ENCODE measurements around the gene C19orf85.
A peak's percentile ranks its signal among the peaks of the same experiment; 100 is the strongest.

The C19orf85 gene

DNA sequence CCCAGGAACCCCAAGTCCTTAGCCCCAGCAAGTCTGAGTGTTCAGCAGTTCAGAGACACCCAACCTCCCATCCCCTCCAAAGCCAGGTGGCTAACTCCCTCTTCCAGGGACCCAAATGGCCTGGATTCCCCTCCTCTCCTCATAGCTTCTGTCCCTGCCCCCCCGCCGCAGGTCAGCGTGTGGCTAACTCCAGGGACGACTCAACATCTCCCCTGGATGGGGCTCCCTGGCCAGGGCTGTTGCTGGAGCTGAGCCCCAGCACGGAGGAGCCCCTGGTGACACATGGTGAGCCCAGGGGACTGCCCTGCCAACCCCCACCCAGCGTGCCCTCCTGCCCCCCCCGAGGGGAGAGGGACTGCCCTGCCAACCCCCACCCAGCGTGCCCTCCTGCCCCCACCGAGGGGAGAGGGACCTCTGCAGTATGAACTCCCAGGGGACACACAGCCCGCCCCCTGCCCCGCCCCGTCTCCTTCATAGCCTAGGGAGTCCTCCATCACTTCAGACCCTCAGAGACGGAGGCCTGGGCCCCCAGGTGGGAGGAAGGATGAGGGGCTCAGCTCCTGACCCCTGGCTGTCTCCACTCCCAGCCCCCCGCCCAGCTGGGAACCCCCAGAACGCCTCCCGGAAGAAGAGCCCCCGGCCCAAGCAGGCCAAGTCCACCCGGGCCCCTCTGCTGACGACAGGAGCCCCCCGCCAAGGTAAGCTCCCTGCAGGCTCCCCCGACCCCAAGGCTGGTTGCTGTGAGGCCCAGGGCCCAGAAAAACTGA lies 25.3 kb upstream of the C19orf85 start:
- DNase-seq (ENCODE audit: low read depth in 4 of 4, low spot score in 1 of 4) = no peak

DNA sequence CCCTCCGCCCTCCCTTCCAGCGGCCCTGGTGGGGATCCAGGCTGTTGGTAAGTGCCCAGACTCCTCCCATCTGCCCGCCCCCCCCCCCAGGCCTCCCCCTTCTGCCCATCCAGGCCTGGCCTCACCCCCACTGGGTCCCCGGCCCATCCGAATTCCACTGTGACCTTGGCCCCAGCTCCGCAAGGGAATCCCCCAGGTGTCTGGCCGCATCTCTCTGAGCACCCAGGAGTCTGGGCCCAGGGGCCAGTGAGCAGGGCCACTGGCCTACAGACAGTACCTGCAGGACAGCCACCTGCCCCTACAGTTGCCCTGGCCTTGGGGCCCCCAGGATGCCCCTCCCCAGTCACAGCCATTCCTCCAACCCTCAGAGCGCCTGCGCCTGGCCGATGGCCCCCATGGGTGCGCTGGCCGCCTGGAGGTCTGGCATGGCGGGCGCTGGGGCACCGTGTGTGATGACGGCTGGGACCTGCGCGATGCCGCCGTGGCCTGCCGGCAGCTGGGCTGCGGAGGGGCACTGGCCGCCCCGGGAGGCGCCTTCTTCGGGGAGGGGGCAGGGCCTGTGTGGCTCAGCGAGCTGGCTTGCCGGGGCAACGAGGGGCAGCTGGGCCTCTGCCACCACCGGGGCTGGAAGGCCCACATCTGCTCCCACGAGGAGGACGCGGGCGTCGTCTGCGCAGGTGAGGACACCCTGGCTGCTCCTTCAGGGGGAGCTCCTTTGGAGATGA lies 24.6 kb upstream of the C19orf85 start:
- DNase-seq (ENCODE audit: low read depth in 4 of 4, low spot score in 1 of 4) = no peak

DNA sequence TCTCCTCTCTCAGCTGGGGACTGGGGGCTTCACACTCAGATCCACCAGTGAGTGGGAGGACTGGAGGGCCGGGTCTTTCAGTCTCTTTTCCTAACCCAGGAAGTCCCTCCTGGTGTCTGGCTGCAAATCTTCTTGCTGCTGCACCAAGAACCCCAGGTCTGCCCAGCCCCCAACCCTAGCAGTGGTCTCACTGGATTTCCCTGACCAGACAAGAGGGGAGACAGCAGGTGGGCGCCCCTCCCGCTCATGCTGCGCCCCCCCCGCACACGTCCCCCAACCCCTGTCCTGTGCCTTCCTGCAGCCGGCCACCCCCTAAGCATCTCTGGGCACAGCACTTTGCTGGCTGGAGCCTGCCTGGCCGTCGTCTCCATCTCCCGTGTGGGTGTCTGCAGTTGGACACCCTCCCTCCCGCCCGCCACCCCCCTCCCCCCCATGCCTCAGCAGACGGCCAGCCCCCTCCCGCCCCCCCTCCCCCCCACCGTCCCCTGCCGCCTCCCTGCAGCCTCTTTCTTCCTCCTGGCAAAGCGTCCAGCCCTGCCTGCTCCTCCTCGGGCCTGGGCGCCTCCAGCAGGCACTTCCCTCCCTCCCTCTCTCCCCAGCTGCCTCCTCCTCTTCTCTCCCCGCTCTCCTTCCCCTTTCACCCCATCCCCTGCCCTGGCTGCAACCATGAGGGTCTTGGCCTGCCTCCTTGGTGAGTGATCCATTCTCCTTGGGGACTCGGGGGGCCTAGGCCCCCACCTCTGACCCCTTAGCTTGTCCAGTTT lies 23.6 kb upstream of the C19orf85 start, which contains the start of gene SSC5D:
Gene SSC5D (plus strand): TSS at position 513 of the 764 bp plus-strand sequence. CDS start 154 bp downstream, at position 667.
- DNase-seq (ENCODE audit: low read depth in 4 of 4, low spot score in 1 of 4) = no peak

DNA sequence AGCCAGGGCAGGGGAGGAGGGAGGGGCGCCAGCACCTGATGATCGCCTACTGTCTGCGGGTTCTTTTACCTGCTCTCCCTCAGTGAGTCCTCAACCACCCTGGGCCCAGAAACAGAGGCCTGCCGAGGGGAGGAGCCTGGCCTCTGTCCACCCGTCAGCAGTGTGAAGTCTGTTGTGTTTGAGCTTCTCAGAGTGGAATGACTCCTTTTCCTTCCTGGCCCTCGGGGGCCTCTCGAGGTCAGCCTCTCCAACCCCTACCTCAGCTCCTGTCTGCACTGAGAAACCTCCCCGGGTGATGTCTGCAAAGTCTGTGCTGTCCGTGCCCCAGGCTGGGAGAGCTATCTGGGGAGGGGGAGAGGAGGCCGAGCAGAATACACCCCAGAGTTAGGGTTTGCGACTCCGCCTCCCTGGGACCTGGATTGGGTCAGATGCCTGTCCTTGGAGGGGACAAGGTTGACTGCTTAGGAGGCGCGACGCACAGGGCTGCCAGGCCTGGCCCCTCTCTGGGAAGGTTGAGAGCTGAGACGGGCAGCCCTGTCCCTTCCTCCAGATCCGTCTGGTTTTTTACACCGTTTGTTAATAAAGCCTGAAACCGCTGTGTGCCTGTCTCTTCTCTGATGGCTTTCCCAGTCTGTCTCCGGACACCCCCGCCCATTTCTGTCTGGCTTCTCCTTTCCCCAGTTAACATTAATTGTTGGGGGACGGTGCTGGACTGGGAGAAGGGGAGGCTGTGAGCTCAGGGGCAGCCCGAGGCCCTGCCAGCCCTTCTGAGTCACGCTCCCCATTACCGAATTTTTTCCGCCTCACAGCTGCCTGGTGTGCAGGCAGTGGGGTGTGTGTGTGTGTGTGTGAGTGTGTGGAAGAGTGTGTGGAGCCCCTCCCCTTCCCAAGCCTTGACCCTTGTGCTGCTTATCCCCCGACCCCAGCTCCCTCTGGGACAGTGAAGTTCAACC lies 22.7 kb upstream of the C19orf85 start:
- peak in 1 of 4 experiments; percentile 58 for DNase-seq (ENCODE audit: low read depth in 4 of 4, low spot score in 1 of 4)

DNA sequence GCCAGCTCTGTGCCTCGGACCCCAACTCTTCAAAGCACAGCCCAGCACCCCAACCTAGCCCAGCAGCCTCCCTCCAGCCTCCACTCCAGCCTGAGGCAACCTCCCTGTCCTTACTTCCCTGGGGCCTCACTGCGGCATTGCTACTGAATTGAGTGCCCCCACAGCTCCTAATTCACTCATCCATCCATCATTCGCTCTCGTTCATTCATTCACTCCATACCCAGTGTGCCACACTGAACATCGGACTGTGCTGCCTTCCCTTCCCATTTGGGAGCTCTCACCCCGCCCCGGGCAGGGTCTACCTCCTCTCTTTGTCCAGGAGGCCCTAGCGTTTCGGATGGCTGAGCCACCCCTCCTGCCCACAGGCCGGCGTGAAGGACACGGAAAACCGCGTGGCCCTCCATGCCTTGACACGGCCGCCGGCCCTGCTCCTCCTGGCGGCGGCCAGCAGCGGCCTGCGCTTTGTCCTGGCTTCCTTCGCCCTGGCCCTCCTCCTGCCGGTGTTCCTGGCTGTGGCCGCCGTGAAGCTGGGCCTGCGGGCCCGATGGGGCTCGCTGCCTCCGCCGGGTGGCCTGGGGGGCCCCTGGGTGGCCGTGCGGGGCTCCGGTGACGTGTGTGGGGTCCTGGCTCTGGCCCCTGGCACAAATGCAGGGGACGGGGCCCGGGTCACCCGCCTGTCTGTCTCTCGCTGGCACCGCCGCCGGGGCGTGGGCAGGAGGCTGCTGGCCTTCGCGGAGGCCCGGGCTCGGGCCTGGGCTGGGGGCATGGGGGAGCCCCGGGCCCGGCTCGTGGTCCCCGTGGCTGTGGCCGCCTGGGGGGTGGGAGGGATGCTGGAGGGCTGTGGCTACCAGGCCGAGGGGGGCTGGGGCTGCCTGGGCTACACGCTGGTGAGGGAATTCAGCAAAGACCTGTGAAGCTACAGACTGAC lies 21.8 kb upstream of the C19orf85 start:
- no peak for DNase-seq (ENCODE audit: low read depth in 4 of 4, low spot score in 1 of 4)

DNA sequence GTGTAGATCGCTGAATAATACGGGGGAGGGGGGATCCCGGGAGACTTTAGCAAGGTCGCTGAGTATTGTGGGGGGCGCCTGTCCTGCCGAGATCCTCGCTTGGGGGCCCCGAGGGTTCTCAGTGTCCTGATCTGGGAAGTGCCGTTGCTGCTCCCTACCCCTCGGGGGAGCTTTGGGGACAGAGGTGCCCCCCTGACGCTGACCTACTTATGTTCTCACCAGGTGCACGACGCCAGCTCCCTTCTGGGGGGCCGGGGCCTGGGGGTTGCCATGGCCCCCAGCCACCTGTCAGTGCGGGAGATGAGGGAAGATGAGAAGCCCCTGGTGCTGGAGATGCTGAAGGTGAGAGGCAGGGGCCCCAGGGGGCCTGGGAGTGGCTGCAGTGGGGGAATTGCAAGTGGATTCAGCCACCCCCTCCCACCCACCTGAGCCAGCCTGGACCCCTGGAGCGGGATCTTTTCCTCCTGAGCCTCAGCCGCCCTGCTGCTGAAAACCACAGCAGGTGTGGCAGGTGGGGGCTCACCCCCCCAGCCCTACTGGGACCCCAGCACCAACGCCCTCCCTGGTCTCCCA lies 21.0 kb upstream of the C19orf85 start:
- no peak for DNase-seq (ENCODE audit: low read depth in 4 of 4, low spot score in 1 of 4)

DNA sequence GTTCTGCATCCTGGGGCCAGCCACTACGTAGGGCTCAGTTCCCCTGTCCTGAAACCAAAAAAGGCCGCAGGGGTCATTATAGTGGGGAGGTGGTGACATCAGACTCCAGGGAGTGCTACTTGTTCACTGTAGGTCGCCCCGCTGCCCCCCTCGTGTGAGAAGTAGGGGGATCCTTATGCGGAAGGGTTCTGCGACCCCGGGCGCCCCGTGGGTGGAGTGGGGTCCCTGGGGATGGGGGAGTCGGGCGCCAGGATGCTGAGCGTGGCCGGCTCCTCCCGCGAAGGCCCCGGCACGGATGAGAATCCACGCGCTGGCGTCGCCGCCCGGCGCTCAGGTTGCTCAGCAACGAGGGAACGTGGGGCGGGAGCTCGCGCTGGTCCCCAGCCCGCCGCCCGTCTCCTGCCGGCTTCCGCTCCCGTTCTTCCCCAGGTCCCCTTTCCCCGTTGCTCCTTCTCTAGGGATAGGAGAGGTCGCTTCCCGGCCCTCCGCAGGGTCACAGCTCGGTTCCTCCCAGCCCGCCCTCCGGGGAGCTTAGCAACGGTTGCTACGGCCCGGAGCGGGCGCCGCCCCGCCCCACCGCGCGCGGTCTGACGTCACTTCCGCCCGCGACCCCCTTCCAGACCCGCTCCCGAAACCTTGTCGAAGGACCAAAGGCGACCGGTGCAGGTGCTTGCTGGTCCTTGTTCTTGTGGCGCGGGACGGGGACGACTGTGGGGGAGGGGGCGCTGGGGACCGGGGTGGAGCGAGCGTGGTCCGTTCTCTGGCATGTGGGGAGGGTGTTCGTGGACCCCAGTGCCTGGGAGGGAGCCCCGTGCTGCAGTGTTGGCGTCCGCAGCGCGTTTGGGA lies 20.3 kb upstream of the C19orf85 start, which contains the start of gene NAT14:
Gene NAT14 (plus strand): TSS at position 596 of the 846 bp plus-strand sequence. CDS start 521 bp downstream, outside the sequence.
- DNase-seq (ENCODE audit: low read depth in 4 of 4, low spot score in 1 of 4) = peak in 3 of 4 experiments; percentile 42 to 55 (median 52)

DNA sequence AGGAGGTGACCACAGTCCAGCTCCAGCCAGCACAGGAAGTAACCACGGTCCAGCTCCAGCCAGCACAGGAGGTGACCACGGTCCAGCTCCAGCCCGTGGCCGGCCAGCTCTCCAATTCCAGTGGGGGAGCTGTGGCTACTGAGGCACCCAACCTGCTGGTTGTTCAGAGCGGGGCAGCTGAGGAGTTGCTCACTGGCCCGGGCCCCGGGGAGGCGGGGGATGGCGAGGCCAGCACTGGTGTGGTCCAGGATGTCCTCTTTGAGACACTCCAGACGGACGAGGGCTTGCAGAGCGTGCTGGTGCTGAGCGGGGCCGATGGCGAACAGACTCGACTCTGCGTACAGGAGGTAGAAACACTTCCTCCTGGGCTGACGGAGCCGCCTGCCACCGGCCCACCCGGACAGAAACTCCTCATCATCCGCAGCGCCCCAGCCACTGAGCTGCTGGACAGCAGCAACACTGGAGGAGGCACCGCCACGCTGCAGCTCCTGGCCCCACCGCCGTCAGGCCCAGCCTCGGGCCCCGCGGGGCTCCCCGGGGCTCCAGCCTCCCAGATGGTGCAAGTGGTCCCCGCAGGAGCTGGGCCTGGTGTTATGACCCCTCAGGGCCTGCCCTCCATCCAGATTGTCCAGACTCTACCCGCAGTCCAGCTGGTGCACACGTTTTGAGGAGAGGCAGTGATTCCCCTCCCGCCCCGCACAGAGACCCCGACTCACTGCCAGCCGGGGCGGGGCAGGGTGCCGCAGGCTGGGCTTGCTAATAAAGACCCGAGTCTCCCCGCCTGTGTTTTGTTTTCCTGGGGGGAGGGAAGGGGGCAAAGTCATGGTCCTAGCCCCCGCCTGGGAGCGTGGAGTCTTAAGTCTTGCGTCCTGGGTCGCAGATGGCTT lies 19.4 kb upstream of the C19orf85 start:
- no peak for DNase-seq (ENCODE audit: low read depth in 4 of 4, low spot score in 1 of 4)

DNA sequence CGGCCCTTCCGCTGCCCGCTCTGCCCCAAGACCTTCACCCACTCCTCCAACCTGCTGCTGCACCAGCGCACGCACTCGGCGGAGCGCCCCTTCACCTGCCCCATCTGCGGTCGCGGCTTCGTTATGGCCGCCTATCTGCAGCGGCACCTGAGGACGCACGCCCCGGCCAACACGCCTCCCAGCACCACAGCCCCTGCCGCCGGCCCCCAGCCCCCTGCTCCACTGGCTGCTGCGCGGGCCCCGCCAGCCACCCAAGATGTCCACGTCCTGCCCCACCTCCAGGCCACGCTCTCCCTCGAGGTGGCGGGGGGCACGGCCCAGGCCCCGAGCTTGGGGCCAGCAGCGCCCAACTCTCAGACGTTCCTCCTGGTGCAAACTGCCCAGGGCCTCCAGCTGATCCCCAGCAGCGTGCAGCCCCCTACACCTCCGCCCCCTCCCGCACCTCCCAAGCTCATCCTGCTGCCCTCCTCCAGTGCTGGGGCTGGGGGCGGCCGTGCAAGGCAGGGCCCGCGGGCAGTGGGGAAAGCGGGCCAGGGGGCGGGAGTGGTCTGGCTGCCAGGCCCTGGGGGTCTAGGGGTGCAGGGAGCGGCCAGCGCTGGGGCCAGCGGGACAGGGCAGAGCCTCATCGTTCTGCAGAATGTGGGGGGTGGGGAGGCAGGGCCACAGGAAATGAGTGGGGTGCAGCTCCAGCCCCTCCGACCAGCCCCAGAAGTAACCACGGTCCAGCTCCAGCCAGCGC lies 18.6 kb upstream of the C19orf85 start:
- no peak for DNase-seq (ENCODE audit: low read depth in 4 of 4, low spot score in 1 of 4)

DNA sequence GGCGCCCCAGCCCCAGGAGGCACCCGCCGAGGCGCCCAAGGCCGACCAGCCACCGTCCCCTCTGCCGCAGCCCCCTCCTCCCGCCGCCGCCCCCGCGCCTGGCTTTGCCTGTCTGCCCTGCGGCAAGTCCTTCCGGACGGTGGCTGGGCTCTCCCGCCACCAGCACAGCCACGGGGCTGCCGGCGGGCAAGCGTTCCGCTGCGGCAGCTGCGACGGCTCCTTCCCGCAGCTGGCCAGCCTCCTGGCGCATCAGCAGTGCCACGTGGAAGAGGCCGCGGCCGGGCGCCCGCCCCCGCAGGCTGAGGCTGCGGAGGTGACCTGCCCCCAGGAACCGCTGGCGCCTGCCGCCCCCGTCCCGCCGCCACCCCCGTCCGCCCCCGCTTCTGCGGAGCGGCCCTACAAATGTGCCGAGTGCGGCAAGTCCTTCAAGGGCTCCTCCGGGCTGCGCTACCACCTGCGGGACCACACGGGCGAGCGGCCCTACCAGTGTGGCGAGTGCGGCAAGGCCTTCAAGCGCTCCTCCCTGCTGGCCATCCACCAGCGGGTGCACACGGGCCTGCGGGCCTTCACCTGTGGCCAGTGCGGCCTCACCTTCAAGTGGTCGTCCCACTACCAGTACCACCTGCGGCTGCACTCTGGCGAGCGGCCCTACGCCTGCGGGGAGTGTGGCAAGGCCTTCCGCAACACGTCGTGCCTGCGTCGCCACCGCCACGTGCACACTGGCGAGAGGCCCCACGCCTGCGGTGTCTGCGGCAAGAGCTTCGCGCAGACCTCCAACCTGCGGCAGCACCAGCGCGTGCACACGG lies 17.8 kb upstream of the C19orf85 start:
- no peak for DNase-seq (ENCODE audit: low read depth in 4 of 4, low spot score in 1 of 4)

DNA sequence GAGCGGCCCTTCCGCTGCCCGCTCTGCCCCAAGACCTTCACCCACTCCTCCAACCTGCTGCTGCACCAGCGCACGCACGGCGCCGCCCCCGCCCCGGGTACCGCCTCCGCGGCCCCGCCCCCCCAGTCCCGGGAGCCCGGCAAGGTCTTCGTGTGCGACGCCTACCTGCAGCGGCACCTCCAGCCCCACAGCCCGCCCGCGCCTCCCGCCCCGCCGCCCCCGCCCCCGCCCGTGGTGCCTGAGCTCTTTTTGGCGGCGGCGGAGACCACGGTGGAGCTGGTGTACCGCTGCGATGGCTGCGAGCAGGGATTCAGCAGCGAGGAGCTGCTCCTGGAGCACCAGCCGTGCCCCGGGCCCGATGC lies 17.2 kb upstream of the C19orf85 start:
- DNase-seq (ENCODE audit: low read depth in 4 of 4, low spot score in 1 of 4) = no peak

DNA sequence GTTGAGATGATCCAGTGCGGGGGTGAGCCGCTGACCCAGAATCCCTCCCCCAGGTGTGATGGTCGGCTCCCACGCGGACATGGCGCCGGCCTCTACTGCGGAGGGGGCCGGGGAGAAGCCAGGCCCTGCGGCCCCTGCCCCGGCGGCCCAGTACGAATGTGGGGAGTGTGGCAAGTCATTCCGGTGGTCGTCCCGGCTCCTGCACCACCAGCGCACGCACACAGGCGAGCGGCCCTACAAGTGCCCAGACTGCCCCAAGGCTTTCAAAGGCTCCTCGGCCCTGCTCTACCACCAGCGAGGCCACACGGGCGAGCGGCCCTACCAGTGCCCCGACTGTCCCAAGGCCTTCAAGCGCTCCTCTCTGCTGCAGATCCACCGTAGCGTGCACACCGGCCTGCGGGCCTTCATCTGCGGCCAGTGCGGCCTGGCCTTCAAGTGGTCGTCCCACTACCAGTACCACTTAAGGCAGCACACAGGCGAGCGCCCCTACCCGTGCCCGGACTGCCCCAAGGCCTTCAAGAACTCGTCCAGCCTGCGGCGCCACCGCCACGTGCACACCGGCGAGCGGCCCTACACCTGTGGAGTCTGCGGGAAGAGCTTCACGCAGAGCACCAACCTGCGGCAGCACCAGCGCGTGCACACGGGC lies 16.7 kb upstream of the C19orf85 start:
- no peak for DNase-seq (ENCODE audit: low read depth in 4 of 4, low spot score in 1 of 4)

DNA sequence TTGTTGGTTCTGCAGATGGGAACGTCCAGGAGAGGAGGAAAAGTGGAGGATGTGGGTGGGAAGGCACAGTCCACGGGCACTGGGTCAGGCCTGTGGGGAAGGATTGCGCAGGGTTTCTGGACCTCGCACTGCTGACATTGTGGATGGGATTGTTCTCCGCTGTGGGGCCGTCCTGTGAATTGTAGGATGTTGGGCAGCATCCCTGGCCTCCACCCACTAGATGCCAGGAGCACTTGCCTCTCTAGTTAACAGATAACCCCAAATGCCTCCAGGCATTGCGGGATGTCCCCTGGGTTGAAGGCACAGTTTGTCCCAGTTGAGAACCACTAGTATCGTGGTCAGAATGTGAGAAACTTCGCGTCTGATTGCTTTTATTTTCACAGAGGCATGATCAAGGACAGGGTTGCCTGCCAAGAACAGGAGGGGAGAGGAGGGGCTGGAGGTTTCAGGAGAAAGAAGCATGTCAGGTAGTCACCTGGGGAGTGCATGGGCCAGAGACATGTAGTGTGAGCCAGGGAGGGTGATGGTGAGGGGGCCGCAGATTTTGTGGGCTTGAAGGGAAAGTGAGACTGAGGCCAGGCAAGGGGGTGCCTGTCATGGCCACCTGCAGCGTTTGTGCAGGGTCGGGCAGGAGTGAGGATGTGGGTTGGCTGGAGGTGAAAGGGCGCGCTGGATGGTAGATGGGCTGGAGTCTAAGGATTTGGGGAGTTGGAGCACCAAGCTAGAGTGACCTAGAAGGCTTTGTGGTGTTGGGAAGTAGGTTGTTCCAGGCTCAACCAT lies 15.1 kb upstream of the C19orf85 start:
- no peak for DNase-seq (ENCODE audit: low read depth in 4 of 4, low spot score in 1 of 4)

DNA sequence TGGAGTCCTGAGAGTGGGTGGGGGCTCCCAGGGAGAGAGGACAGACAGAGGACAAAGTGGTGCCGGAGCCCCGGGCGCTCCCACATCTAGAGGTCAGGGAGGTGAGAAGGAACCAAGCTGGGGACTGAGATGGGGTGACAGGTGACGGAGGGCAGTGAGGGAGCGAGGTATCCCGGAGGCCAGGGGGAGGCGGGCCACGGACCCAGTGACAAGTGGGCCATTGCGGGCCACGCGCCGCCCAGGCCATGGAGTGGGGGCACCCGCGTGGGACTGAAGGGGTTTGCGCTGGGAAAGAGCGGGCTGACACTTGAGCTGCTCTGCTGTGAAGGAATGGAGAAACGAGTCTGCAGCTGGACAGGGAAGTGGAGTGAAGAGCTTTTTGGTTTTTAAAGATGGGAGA lies 14.5 kb upstream of the C19orf85 start:
- no peak for DNase-seq (ENCODE audit: low read depth in 4 of 4, low spot score in 1 of 4)

All from stimulated activated CD4-positive, alpha-beta T cell treated with anti-CD3 and anti-CD28 coated beads, Interleukin-1b, Interleukin-23, amount 100 ng/mL, for 24 hours (primary cell).